WERI-Rb-1 (cell line): ENCODE data around the gene FAM20B.

Experiments used
- DNase-seq: peaks from one replicate; pipeline ENCODE4 v3.0.0-alpha.2; 2020
- H3K27ac ChIP-seq: fragments of 250-450 bp; sonication (Bioruptor Pico); 2 replicates; pipeline ENCODE4 v1.5.1; 2020; ENCODE audit warnings: mild to moderate bottlenecking, moderate library complexity
- H3K27me3 ChIP-seq: fragments of 250-450 bp; sonication (Bioruptor Pico); 2 replicates; pipeline ENCODE4 v1.5.1; 2021; ENCODE audit warnings: mild to moderate bottlenecking, low read depth, moderate library complexity; ENCODE audit not compliant: insufficient read depth, severe bottlenecking
- H3K36me3 ChIP-seq: fragments of 250-450 bp; sonication (Bioruptor Pico); 2 replicates; pipeline ENCODE4 v1.5.1; 2020; ENCODE audit warnings: mild to moderate bottlenecking, moderate library complexity
- H3K4me3 ChIP-seq: 2 replicates; pipeline ENCODE4 v1.5.1; 2011; ENCODE audit warnings: low read depth, mild to moderate bottlenecking, control low read depth, low read length
- H3K9me3 ChIP-seq: fragments of 250-450 bp; sonication (Bioruptor Pico); 2 replicates; pipeline ENCODE4 v1.5.1; 2021; ENCODE audit warnings: mild to moderate bottlenecking, moderate library complexity; ENCODE audit not compliant: severe bottlenecking
- TF ChIP-seq, protein P1 (sequence below): IDR thresholded peaks from 2 replicates; pipeline ENCODE4 v1.5.1; 2011; ENCODE audit warnings: low read depth, mild to moderate bottlenecking, control low read depth, inconsistent platforms, low read length

Gene FAM20B

DNA sequence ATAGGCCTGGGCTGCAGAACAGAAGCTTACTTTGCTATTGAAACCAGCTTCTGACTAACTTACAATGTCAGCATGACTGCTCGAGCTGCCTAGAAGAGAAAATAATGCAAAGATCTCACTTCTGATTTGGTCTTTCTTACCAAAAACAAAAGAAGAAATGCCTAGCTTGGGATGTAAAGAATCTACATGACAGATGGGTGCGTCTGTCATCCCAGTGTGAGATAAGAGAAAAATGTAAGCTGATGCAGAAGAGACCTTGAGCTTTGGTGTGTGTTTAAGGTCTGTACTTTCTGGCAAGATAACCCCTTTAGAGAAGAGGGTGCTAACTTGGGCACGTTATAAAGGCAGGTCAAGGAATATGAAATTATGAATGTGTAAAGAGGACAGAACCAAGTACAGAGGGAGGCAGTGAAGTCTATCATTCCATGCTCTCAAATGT lies 3.6 kb downstream of the FAM20B start:
- peaks cover 4% of the 10 kb centered on the region for H3K36me3 ChIP-seq
- no peaks in the 10 kb centered on the region for H3K27me3 ChIP-seq
- TF ChIP-seq, protein P1, sequence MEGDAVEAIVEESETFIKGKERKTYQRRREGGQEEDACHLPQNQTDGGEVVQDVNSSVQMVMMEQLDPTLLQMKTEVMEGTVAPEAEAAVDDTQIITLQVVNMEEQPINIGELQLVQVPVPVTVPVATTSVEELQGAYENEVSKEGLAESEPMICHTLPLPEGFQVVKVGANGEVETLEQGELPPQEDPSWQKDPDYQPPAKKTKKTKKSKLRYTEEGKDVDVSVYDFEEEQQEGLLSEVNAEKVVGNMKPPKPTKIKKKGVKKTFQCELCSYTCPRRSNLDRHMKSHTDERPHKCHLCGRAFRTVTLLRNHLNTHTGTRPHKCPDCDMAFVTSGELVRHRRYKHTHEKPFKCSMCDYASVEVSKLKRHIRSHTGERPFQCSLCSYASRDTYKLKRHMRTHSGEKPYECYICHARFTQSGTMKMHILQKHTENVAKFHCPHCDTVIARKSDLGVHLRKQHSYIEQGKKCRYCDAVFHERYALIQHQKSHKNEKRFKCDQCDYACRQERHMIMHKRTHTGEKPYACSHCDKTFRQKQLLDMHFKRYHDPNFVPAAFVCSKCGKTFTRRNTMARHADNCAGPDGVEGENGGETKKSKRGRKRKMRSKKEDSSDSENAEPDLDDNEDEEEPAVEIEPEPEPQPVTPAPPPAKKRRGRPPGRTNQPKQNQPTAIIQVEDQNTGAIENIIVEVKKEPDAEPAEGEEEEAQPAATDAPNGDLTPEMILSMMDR = no peak
- DNase-seq = no peak
- peak overlapping the region; percentile 99 for H3K27ac ChIP-seq
- no peak overlapping the region for H3K4me3 ChIP-seq
- H3K9me3 ChIP-seq = no peaks in the 10 kb centered on the region

DNA sequence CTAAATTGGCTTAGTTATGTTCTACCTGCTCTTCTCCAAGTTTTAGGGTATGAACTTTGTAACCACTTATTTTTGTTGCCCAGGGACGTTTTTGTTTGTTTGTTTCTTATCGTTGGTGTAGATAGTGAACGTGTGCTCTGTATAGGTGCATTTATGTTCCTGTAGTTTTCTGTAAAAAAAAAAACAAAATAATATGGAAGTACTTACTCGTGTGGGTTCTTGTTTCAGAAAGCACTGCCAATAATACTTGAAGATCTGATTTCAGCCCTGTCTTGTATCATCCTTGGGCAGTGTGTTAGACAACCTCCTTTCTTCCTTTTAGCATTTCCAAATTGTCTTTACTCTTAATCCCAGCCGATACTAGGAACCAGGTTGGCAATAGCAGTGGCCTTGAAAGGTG lies 4.4 kb downstream of the FAM20B start:
- no peaks in the 10 kb centered on the region for H3K9me3 ChIP-seq
- TF ChIP-seq, protein P1 = no peak
- H3K4me3 ChIP-seq = no peak overlapping the region
- no peak for DNase-seq
- peaks cover 4% of the 10 kb centered on the region for H3K36me3 ChIP-seq
- H3K27me3 ChIP-seq = no peaks in the 10 kb centered on the region
- H3K27ac ChIP-seq = peak overlapping the region; percentile 99

DNA sequence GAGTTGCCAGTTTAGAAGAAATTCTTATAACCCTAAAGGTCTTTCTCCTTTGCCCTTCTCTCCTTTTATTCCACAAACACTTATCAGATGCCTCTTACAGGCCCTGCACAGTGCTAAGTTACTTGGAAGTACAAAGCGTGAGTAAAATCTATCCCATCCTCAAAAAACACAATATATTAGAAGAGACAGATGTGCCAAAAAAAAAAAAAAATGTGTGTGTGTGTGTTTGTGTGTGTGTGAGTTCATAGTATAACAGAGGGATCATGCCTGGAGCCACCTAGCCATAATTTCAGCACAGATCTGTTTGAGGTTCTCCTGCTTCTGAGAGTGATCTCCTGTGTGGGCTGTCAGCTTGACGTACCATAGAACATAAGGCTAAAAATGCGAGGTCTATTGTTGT lies 5.0 kb downstream of the FAM20B start:
- Histone ChIP-seq H3K9me3 (no peaks in the 10 kb centered on the region), H3K27me3 (no peaks in the 10 kb centered on the region), H3K27ac (no peak overlapping the region), H3K36me3 (peaks cover 4% of the 10 kb centered on the region), H3K4me3 (no peak overlapping the region)
- TF ChIP-seq, protein P1 = no peak
- no peak for DNase-seq

DNA sequence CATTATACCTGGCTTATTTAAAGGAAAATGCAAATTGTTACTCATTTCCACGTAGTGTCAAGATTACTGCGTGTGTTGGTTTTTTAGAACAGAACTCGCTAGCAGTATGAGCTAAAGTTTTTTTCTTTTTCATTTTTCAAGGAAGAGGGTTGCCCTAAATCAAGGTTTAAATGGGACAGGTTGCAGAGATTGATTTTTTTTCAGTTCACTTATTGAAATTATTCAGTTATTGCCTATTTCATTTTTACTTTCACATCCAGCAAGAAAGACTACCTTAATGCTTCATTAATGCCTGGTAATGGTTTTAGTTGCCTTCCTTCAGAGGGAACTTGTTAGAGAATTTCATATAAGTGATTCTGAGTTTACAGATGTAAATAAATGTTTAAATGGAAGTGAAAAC lies 5.6 kb downstream of the FAM20B start:
- Histone ChIP-seq H3K4me3 (no peak overlapping the region), H3K36me3 (peaks cover 2% of the 10 kb centered on the region), H3K27ac (no peak overlapping the region), H3K27me3 (no peaks in the 10 kb centered on the region), H3K9me3 (no peaks in the 10 kb centered on the region)
- TF ChIP-seq, protein P1 = no peak
- DNase-seq = no peak

DNA sequence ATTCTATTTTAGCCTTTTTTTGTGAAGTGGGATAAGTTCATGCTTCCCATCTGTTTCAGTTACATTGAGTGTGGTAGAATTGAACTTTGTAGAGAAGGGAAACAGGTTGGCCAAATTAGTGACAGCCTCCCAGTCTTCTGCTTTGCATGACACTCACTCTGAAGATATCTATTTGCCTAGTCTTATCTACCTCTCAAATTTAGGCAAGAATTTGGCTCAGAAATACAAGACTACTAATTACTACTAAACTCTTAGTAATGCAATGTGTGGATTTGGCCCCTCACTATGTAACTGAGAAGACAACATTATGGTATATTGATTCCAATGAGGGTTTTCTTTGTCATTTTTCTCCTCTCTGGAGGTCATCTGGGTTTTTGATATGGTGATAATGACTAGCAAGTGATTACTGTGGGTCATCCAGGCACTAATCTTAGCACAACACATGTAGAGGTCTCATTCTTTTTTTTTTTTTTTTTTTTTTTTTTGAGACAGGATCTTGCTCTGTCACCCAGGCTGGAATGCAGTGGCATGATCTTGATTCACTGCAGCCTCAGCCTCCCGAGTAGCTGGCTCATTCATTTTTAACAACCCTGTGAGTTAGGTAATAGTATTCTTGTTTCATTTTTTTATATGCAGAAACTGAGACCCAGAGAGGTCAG lies 6.3 kb downstream of the FAM20B start:
- H3K27me3 ChIP-seq = no peaks in the 10 kb centered on the region
- no peak overlapping the region for H3K27ac ChIP-seq
- H3K9me3 ChIP-seq = no peaks in the 10 kb centered on the region
- H3K4me3 ChIP-seq = no peak overlapping the region
- TF ChIP-seq, protein P1 = no peak
- no peak for DNase-seq
- no peaks in the 10 kb centered on the region for H3K36me3 ChIP-seq

DNA sequence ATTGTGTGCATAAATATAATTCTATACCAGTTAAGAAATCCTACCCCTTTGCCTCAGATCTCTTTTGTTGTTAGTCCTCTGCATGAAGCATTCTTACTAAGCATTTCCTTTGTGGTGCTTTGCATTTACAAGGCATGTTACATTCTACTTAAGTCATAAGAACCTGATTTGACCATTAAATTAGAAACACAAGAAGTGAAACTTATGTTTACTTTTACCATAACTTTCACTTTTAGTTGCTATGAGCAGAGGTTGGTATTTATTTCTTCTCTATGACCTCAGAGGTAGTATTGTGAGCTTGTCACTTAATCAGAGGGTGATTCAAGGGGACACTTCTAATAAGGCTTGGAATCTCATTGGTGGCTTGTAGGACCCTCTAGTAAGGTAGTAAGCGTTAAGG lies 9.0 kb downstream of the FAM20B start:
- Histone ChIP-seq H3K27ac (no peak overlapping the region), H3K27me3 (no peaks in the 10 kb centered on the region), H3K36me3 (no peaks in the 10 kb centered on the region), H3K9me3 (no peaks in the 10 kb centered on the region), H3K4me3 (no peak overlapping the region)
- TF ChIP-seq, protein P1 = no peak
- DNase-seq = no peak
